ENCODE data around the gene HCCS. TPM values are rescaled to one million over a fixed set of nuclear protein-coding genes. Genes with fewer than 3 reads are reported as not detected.

Gene HCCS
- total RNA-seq, 1 donor, result 32.0 TPM

DNA sequence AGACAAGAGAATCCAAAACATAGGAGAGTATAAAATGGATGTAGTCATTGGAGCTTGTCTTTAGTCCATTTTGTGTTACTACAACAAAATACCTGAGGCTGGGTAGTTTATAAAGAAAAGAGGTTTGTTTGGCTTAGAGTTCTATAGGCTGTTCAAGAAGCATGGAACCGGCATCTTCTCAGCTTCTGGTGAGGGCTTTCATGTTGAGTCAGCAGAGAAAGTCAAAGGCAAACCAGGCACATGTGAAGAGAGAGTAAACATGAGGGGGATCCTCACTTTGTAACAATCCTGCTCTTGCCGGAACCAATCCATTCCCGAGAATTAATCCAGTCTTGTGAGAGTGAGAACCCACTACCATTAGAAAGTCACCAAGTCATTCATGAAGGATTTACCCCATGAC is 8.1 kb upstream of the HCCS start:
- no peak for DNase-seq (ENCODE audit: low read depth)
- TF ChIP-seq CTCF (IDR thresholded peaks at IDR 0.05; ENCODE audit: insufficient read depth, low read depth, low read length), result no peak

GRCh38 chrX:11103751-11104150 is 7.4 kb upstream of the HCCS start:
- no peak for DNase-seq (ENCODE audit: low read depth)
- no peak overlapping the region for H3K4me3 ChIP-seq (ENCODE audit: low read depth, low read length)
- TF ChIP-seq CTCF (IDR thresholded peaks at IDR 0.05; ENCODE audit: insufficient read depth, low read depth, low read length), result no peak

More for the DNA sequence above, 8.1 kb upstream of the HCCS start:
- H3K4me3 ChIP-seq (ENCODE audit: low read depth, low read length), result no peak overlapping the region

GRCh38 chrX:11105080-11105479 is 6.1 kb upstream of the HCCS start:
- H3K4me3 ChIP-seq (ENCODE audit: low read depth, low read length), result no peak overlapping the region
- no peak for TF ChIP-seq CTCF (IDR thresholded peaks at IDR 0.05; ENCODE audit: insufficient read depth, low read depth, low read length)
- no peak for DNase-seq (ENCODE audit: low read depth)

DNA sequence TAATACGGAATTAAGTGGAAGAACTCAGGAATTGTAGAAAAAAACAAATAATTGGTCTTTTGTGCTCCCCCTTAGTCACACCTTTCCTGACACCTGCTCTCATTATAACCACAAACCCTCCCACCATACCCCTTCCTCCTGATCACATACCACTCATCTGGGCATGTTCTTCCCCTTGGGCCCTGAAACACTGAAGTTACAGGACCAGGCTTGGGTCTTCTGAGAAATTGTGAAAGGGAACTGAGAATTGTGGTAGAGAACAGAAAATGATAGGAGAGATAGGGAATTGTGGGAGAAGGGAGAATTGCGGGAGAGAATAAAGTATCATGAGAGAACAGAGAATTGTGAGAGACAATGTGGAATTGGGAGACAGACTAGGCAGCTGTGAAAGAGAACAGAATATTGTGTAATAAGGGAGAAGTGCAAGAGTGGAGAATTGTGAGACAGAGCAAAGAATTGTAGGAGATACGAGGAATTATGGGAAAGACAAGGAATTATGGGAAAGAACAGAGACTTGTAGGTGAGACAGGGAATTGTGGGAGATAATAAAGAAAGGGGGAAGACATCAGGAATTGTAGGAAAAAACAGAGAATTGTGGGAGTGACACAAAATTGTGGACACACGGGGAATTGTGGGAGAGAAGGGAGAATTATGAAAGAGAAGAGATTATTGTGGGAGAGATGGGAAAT is 2.7 kb upstream of the HCCS start:
- no peak for TF ChIP-seq CTCF (IDR thresholded peaks at IDR 0.05; ENCODE audit: insufficient read depth, low read depth, low read length)
- no peak for DNase-seq (ENCODE audit: low read depth)

DNA sequence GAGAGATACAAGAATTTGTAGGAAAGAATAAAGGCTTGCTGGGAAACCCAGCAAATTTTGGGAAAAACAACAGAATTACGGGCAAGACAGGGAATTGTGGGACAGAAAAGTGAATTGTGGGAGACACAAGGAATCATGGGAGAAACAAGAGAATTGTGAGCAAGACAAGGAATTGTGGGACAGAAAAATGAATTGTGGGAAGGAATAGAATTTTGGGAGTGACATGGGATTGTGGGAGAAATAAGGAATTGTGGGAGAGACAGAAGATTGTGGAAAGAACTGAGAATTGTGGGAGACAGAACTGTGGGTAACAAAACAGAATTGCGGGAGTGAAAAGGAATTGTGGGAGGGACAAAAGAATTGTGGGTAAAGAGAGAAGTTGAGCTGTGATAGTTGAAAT is 1.2 kb upstream of the HCCS start:
- DNase-seq (ENCODE audit: low read depth), result no peak
- H3K4me3 ChIP-seq (ENCODE audit: low read depth, low read length), result no peak overlapping the region
- TF ChIP-seq CTCF (IDR thresholded peaks at IDR 0.05; ENCODE audit: insufficient read depth, low read depth, low read length), result no peak

More for the DNA sequence above, 2.7 kb upstream of the HCCS start:
- no peak overlapping the region for H3K4me3 ChIP-seq (ENCODE audit: low read depth, low read length)

- H3K4me3 ChIP-seq (ENCODE audit: low read depth, low read length), result peak overlapping the region; percentile 81
- peak; percentile 5 for DNase-seq (ENCODE audit: low read depth)
- TF ChIP-seq CTCF (IDR thresholded peaks at IDR 0.05; ENCODE audit: insufficient read depth, low read depth, low read length), result no peak
These were observed 815 bp downstream of the HCCS start for GRCh38 chrX:11111947-11112346.

DNA sequence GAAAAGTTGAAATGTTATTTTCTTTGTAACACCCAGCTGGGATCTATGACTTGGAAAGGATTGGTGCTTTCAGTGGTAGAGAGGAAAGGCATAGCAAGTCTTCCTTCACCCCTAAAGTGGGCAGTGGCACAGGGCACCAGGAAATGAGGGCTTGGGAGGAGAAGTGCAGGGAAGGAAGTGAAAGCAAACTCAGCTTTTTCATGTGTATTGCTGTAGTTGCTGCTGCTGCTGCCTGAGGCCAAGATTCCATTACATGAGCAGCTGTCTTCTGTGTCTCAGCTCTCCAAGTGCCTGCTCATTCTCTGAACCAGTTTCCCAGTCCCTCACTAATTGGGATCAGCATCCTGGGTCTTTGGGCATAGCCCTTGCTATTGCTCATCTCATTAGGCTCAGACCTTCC is 2.6 kb downstream of the HCCS start:
- H3K4me3 ChIP-seq (ENCODE audit: low read depth, low read length), result no peak overlapping the region
- peak; percentile 18 for DNase-seq (ENCODE audit: low read depth)
- no peak for TF ChIP-seq CTCF (IDR thresholded peaks at IDR 0.05; ENCODE audit: insufficient read depth, low read depth, low read length)

Measured in fibroblast of villous mesenchyme (primary cell).